ENCODE data around the gene NAV2.

The NAV2 gene

GRCh38 chr11:20027556-20028013 lies 314.9 kb downstream of the NAV2 start:
- Histone ChIP-seq H2AFZ (ENCODE audit: insufficient read depth, low read length, poor library complexity) (no peak overlapping the region), H3K79me2 (ENCODE audit: control insufficient read depth, insufficient read depth, low read length, poor library complexity) (peaks cover 26% of the 10 kb centered on the region), H3K27me3 (ENCODE audit: insufficient read depth, low read length) (no peaks in the 10 kb centered on the region), H3K14ac (ENCODE audit: low read length) (no peak overlapping the region), H3K4ac (ENCODE audit: low read depth, low read length) (no peak overlapping the region), H3K9ac (ENCODE audit: low read length) (no peak overlapping the region), H3K4me2 (ENCODE audit: low read length) (peak overlapping the region; percentile 57), H3K36me3 (ENCODE audit: control insufficient read depth in 1 of 2, insufficient read depth in 2 of 2, low read length in 2 of 2) (no peaks in the 10 kb centered on the region), H3K4me1 (ENCODE audit: control insufficient read depth in 1 of 2, insufficient read depth in 2 of 2, low read length in 2 of 2) (peaks cover 31 to 46% of the 10 kb centered on the region in 2 experiments), H4K8ac (ENCODE audit: low read depth, low read length) (no peak overlapping the region), H2AK5ac (ENCODE audit: low read length) (no peak overlapping the region), H3K9me3 (ENCODE audit: insufficient read depth, low read depth, low read length) (no peaks in the 10 kb centered on the region), H3K79me1 (ENCODE audit: low read length) (peaks cover 59% of the 10 kb centered on the region), H2BK12ac (ENCODE audit: low read length) (no peak overlapping the region), H2BK5ac (ENCODE audit: low read depth, low read length, poor library complexity) (peak overlapping the region; percentile 25), H3K23ac (ENCODE audit: low read length) (no peak overlapping the region), H4K91ac (ENCODE audit: low read depth, low read length) (no peak overlapping the region), H4K12ac (ENCODE audit: low read depth, low read length) (no peak overlapping the region), H2BK120ac (ENCODE audit: insufficient read depth, low read length, poor library complexity) (peak overlapping the region; percentile 64), H3K27ac (ENCODE audit: low read depth, low read length) (peak overlapping the region; percentile 93), H3K4me3 (ENCODE audit: low read depth, low read length) (no peak overlapping the region), H3K18ac (ENCODE audit: low read length) (no peak overlapping the region)
- no CpG with 5 or more reads among the region's 4 CpGs for WGBS (ENCODE audit: extremely low coverage, insufficient coverage, insufficient read length)
- DNase-seq: no peak

GRCh38 chr11:20029193-20029592 lies 316.6 kb downstream of the NAV2 start:
- WGBS (ENCODE audit: extremely low coverage, insufficient coverage, insufficient read length): no CpG with 5 or more reads among the region's 3 CpGs
- peak overlapping the region; percentile 84 for H2BK5ac ChIP-seq (ENCODE audit: low read depth, low read length, poor library complexity)
- peak overlapping the region; percentile 94 for H2BK12ac ChIP-seq (ENCODE audit: low read length)
- H4K8ac ChIP-seq (ENCODE audit: low read depth, low read length): peak overlapping the region; percentile 59
- peak overlapping the region; percentile 48 for H4K91ac ChIP-seq (ENCODE audit: low read depth, low read length)
- H3K18ac ChIP-seq (ENCODE audit: low read length): peak overlapping the region; percentile 3
- no peak overlapping the region for H3K4me3 ChIP-seq (ENCODE audit: low read depth, low read length)
- H3K4me1 ChIP-seq (ENCODE audit: control insufficient read depth in 1 of 2, insufficient read depth in 2 of 2, low read length in 2 of 2): peaks cover 39 to 53% of the 10 kb centered on the region in 2 experiments
- H3K79me1 ChIP-seq (ENCODE audit: low read length): peaks cover 56% of the 10 kb centered on the region
- H3K9me3 ChIP-seq (ENCODE audit: insufficient read depth, low read depth, low read length): no peaks in the 10 kb centered on the region
- H2BK120ac ChIP-seq (ENCODE audit: insufficient read depth, low read length, poor library complexity): peak overlapping the region; percentile 3
- H2AFZ ChIP-seq (ENCODE audit: insufficient read depth, low read length, poor library complexity): no peak overlapping the region
- H2AK5ac ChIP-seq (ENCODE audit: low read length): no peak overlapping the region
- H3K23ac ChIP-seq (ENCODE audit: low read length): no peak overlapping the region
- H3K27ac ChIP-seq (ENCODE audit: low read depth, low read length): peak overlapping the region; percentile 93
- peaks cover 29% of the 10 kb centered on the region for H3K79me2 ChIP-seq (ENCODE audit: control insufficient read depth, insufficient read depth, low read length, poor library complexity)
- peak overlapping the region; percentile 77 for H3K4me2 ChIP-seq (ENCODE audit: low read length)
- H4K12ac ChIP-seq (ENCODE audit: low read depth, low read length): no peak overlapping the region
- H3K4ac ChIP-seq (ENCODE audit: low read depth, low read length): peak overlapping the region; percentile 37
- H3K9ac ChIP-seq (ENCODE audit: low read length): no peak overlapping the region
- H3K14ac ChIP-seq (ENCODE audit: low read length): peak overlapping the region; percentile 80
- no peak for DNase-seq
- H3K36me3 ChIP-seq (ENCODE audit: control insufficient read depth in 1 of 2, insufficient read depth in 2 of 2, low read length in 2 of 2): no peaks in the 10 kb centered on the region
- H3K27me3 ChIP-seq (ENCODE audit: insufficient read depth, low read length): no peaks in the 10 kb centered on the region

- Histone ChIP-seq H4K91ac (ENCODE audit: low read depth, low read length) (no peak overlapping the region), H3K9me3 (ENCODE audit: insufficient read depth, low read depth, low read length) (no peaks in the 10 kb centered on the region), H3K4me2 (ENCODE audit: low read length) (no peak overlapping the region), H3K36me3 (ENCODE audit: control insufficient read depth in 1 of 2, insufficient read depth in 2 of 2, low read length in 2 of 2) (no peaks in the 10 kb centered on the region), H3K18ac (ENCODE audit: low read length) (no peak overlapping the region), H3K79me1 (ENCODE audit: low read length) (peaks cover 53% of the 10 kb centered on the region), H3K4me1 (ENCODE audit: control insufficient read depth in 1 of 2, insufficient read depth in 2 of 2, low read length in 2 of 2) (peaks cover 44 to 55% of the 10 kb centered on the region in 2 experiments), H3K9ac (ENCODE audit: low read length) (no peak overlapping the region), H3K4me3 (ENCODE audit: low read depth, low read length) (no peak overlapping the region), H3K4ac (ENCODE audit: low read depth, low read length) (no peak overlapping the region), H3K14ac (ENCODE audit: low read length) (no peak overlapping the region), H2BK5ac (ENCODE audit: low read depth, low read length, poor library complexity) (no peak overlapping the region), H2AK5ac (ENCODE audit: low read length) (no peak overlapping the region), H4K8ac (ENCODE audit: low read depth, low read length) (no peak overlapping the region), H3K79me2 (ENCODE audit: control insufficient read depth, insufficient read depth, low read length, poor library complexity) (peaks cover 26% of the 10 kb centered on the region), H4K12ac (ENCODE audit: low read depth, low read length) (no peak overlapping the region), H3K27me3 (ENCODE audit: insufficient read depth, low read length) (no peaks in the 10 kb centered on the region), H3K27ac (ENCODE audit: low read depth, low read length) (no peak overlapping the region), H2BK12ac (ENCODE audit: low read length) (no peak overlapping the region), H3K23ac (ENCODE audit: low read length) (no peak overlapping the region), H2AFZ (ENCODE audit: insufficient read depth, low read length, poor library complexity) (no peak overlapping the region), H2BK120ac (ENCODE audit: insufficient read depth, low read length, poor library complexity) (no peak overlapping the region)
- no peak for DNase-seq
- WGBS (ENCODE audit: extremely low coverage, insufficient coverage, insufficient read length): 100% methylated on average over 1 of the region's 1 CpG
Observed at GRCh38 chr11:20030472-20030871, 317.8 kb downstream of the NAV2 start.

- H2BK5ac ChIP-seq (ENCODE audit: low read depth, low read length, poor library complexity): peak overlapping the region; percentile 88
- peaks cover 4 to 5% of the 10 kb centered on the region in 2 experiments for H3K36me3 ChIP-seq (ENCODE audit: control insufficient read depth in 1 of 2, insufficient read depth in 2 of 2, low read length in 2 of 2)
- H2BK12ac ChIP-seq (ENCODE audit: low read length): peak overlapping the region; percentile 83
- H3K79me2 ChIP-seq (ENCODE audit: control insufficient read depth, insufficient read depth, low read length, poor library complexity): peaks cover 26% of the 10 kb centered on the region
- peaks cover 48 to 57% of the 10 kb centered on the region in 2 experiments for H3K4me1 ChIP-seq (ENCODE audit: control insufficient read depth in 1 of 2, insufficient read depth in 2 of 2, low read length in 2 of 2)
- no peak overlapping the region for H3K23ac ChIP-seq (ENCODE audit: low read length)
- H4K12ac ChIP-seq (ENCODE audit: low read depth, low read length): no peak overlapping the region
- DNase-seq: peak; percentile 85 to 96
- H4K8ac ChIP-seq (ENCODE audit: low read depth, low read length): no peak overlapping the region
- peak overlapping the region; percentile 46 for H3K18ac ChIP-seq (ENCODE audit: low read length)
- peak overlapping the region; percentile 84 for H4K91ac ChIP-seq (ENCODE audit: low read depth, low read length)
- H3K27me3 ChIP-seq (ENCODE audit: insufficient read depth, low read length): no peaks in the 10 kb centered on the region
- H2AFZ ChIP-seq (ENCODE audit: insufficient read depth, low read length, poor library complexity): no peak overlapping the region
- peaks cover 51% of the 10 kb centered on the region for H3K79me1 ChIP-seq (ENCODE audit: low read length)
- H3K9ac ChIP-seq (ENCODE audit: low read length): no peak overlapping the region
- H2BK120ac ChIP-seq (ENCODE audit: insufficient read depth, low read length, poor library complexity): peak overlapping the region; percentile 54
- H3K4ac ChIP-seq (ENCODE audit: low read depth, low read length): peak overlapping the region; percentile 48
- WGBS (ENCODE audit: extremely low coverage, insufficient coverage, insufficient read length): no CpG with 5 or more reads among the region's 7 CpGs
- H3K9me3 ChIP-seq (ENCODE audit: insufficient read depth, low read depth, low read length): no peaks in the 10 kb centered on the region
- H3K4me2 ChIP-seq (ENCODE audit: low read length): peak overlapping the region; percentile 54
- H2AK5ac ChIP-seq (ENCODE audit: low read length): no peak overlapping the region
- H3K14ac ChIP-seq (ENCODE audit: low read length): peak overlapping the region; percentile 76
- H3K27ac ChIP-seq (ENCODE audit: low read depth, low read length): peak overlapping the region; percentile 91
- H3K4me3 ChIP-seq (ENCODE audit: low read depth, low read length): no peak overlapping the region
Observed at GRCh38 chr11:20031155-20032001, 318.7 kb downstream of the NAV2 start.

Data from trophoblast cell (in vitro differentiated cells and primary cell).